PC-9 (cell line): ENCODE data around the gene SNX32.

ENCODE experiments used
- CTCF ChIP-seq: fragments of 200-600 bp; sonication (generic); conservative IDR thresholded peaks from 2 replicates; pipeline ENCODE4 v1.6.1; 2017; ENCODE audit warnings: mixed run types, antibody characterized with exemption, mild to moderate bottlenecking, moderate library complexity
- EZH2 ChIP-seq: fragments of 200-600 bp; sonication (generic); IDR thresholded peaks from 2 replicates; pipeline ENCODE4 v1.8.0; 2017; ENCODE audit warnings: antibody characterized with exemption, low read depth

- no peak for TF ChIP-seq EZH2
- TF ChIP-seq CTCF = no peak
Observed at GRCh38 chr11:65900899-65901180, 67.1 kb downstream of the SNX32 start.
